SW 1271 (cell line): Measurements from ENCODE around the gene PALM2AKAP2.
A peak's percentile ranks its signal among the peaks of the same experiment; 100 is the strongest.

ENCODE experiments used
- DNase-seq, 2 experiments: peaks; one replicate each; lab custom pipeline; 2025; lab: John Stamatoyannopoulos, UW

PALM2AKAP2 gene

GRCh38 chr9:109779711-109780452, at the start of gene PALM2AKAP2:
PALM2AKAP2 (plus strand) TSS chr9:109780198; CDS start chr9:109780489, 291 bp downstream.
- DNase-seq, result peak; percentile 36 to 77

GRCh38 chr9:109730228-109730627, 49.8 kb upstream of the PALM2AKAP2 start:
- no peak for DNase-seq

GRCh38 chr9:109733690-109734089, 46.3 kb upstream of the PALM2AKAP2 start:
- no peak for DNase-seq

GRCh38 chr9:109734814-109735213, 45.2 kb upstream of the PALM2AKAP2 start:
- DNase-seq, result no peak

GRCh38 chr9:109735801-109736200, 44.2 kb upstream of the PALM2AKAP2 start:
- no peak for DNase-seq

- no peak for DNase-seq
These were observed 42.7 kb upstream of the PALM2AKAP2 start for GRCh38 chr9:109737295-109737694.

- no peak for DNase-seq
These were observed 40.2 kb upstream of the PALM2AKAP2 start for GRCh38 chr9:109739760-109740159.

- no peak for DNase-seq
These were observed 37.1 kb upstream of the PALM2AKAP2 start for GRCh38 chr9:109742776-109743348.

- no peak for DNase-seq
These were observed 36.3 kb upstream of the PALM2AKAP2 start for GRCh38 chr9:109743696-109744095.

GRCh38 chr9:109745335-109746283, 34.4 kb upstream of the PALM2AKAP2 start:
- no peak for DNase-seq

GRCh38 chr9:109751253-109751652, 28.7 kb upstream of the PALM2AKAP2 start:
- no peak for DNase-seq

- DNase-seq, result no peak
These were observed 26.7 kb upstream of the PALM2AKAP2 start for GRCh38 chr9:109753308-109753707.

- DNase-seq, result no peak
These were observed 25.0 kb upstream of the PALM2AKAP2 start for GRCh38 chr9:109755040-109755439.

GRCh38 chr9:109759589-109759988, 20.4 kb upstream of the PALM2AKAP2 start:
- no peak for DNase-seq

GRCh38 chr9:109765278-109765677, 14.7 kb upstream of the PALM2AKAP2 start:
- DNase-seq, result no peak

GRCh38 chr9:109765830-109766229, 14.2 kb upstream of the PALM2AKAP2 start:
- DNase-seq, result no peak

- DNase-seq, result no peak
These were observed 13.6 kb upstream of the PALM2AKAP2 start for GRCh38 chr9:109766351-109766750.

- no peak for DNase-seq
These were observed 12.6 kb upstream of the PALM2AKAP2 start for GRCh38 chr9:109767404-109767803.

GRCh38 chr9:109767814-109768213, 12.2 kb upstream of the PALM2AKAP2 start:
- DNase-seq, result no peak

- no peak for DNase-seq
These were observed 10.7 kb upstream of the PALM2AKAP2 start for GRCh38 chr9:109769250-109769649.

GRCh38 chr9:109770101-109770500, 9.9 kb upstream of the PALM2AKAP2 start:
- DNase-seq, result no peak

GRCh38 chr9:109771087-109771486, 8.9 kb upstream of the PALM2AKAP2 start:
- no peak for DNase-seq
